ENCODE data around the gene GIMAP8.

GRCh38 chr7:150406312-150406566 is 44.2 kb upstream of the GIMAP8 start:
- no peak for TF ChIP-seq CTCF (IDR thresholded peaks at IDR 0.05)
- no peak for TF ChIP-seq POLR2AphosphoS5 (IDR thresholded peaks at IDR 0.05; ENCODE audit: low read depth, low read length)
- TF ChIP-seq SIN3A (IDR thresholded peaks at IDR 0.05; ENCODE audit: borderline replicate concordance, insufficient read depth, low read depth, low read length), result no peak
- TF ChIP-seq REST (IDR thresholded peaks at IDR 0.05; ENCODE audit: insufficient read depth in 1 of 2, low read depth in 2 of 2, low read length in 1 of 2), result no peak
- no peak for TF ChIP-seq TCF7L2 (IDR thresholded peaks at IDR 0.05; ENCODE audit: low read depth, low read length)
